ENCODE results near the gene CCDC83.

GRCh38 chr11:85835729-85836128, 19.5 kb upstream of the CCDC83 start:
- TF ChIP-seq TAF1 (IDR thresholded peaks at IDR 0.05; ENCODE audit: low read depth) (no peak), EP300 (IDR thresholded peaks at IDR 0.05; ENCODE audit: borderline replicate concordance) (no peak), CEBPB (IDR thresholded peaks at IDR 0.05) (no peak), CREB1 (IDR thresholded peaks at IDR 0.05; ENCODE audit: low read depth) (no peak), NFIC (IDR thresholded peaks at IDR 0.05) (no peak)
